ENCODE measurements around the gene QARS1. TPM values are rescaled to one million over a fixed set of nuclear protein-coding genes. Genes with fewer than 3 reads are reported as not detected.

QARS1 gene
- total RNA-seq, 2 experiments from 2014 or later = 240 to 342 TPM

DNA sequence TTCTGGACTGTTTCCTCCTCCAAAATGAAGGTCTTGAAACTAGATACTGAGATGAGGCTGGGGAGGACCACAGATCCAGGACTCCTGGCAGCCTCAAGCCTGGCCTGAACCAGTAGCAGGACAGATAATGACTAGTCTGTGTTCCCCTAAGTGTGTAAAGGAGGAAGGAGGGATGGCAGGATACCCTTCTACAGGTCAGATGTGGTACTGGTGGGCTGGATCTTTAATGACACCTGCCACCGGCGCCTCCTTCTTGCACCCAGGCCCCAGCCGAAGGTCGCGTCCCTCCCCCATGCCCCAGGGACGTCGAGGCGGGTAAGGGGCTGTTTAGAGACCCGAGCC, 15.5 kb upstream of the QARS1 start:
- Mint-ChIP-seq H3K4me1 (peaks cover 19% of the 10 kb centered on the region), H3K27me3 (no peaks in the 10 kb centered on the region), H3K9me3 (ENCODE audit: low read depth) (no peaks in the 10 kb centered on the region), H3K36me3 (ENCODE audit: low read depth) (peaks cover 26% of the 10 kb centered on the region), H3K4me3 (peak overlapping the region; percentile 87), H3K27ac (peak overlapping the region; percentile 88)
- ChIA-PET POLR2A (interaction anchor here (0.6 to 1.5 kb wide), 2 partner anchors 26 to 69 kb away, joined by 16 to 22 read pairs; partner anchors contain the start of gene QRICH1), CTCF (interaction anchor here (1.0 to 3.3 kb wide), 5 partner anchors 14 to 98 kb away, joined by 3 to 26 read pairs (median 4); partner anchors contain the start of genes NDUFAF3 and QRICH1)
- DNase-seq = no peak
- ATAC-seq = no peak
- intact Hi-C loops (cut with DNase I, micrococcal nuclease) = loop anchor here (1.0 to 5.0 kb wide), 13 partner anchors 15 to 818 kb away; partner anchors contain the start of genes QARS1 (in 2 of the 2), QRICH1 (in 2 of the 2), APEH (in 1 of the 2) and C3orf62 (in 1 of the 2)

DNA sequence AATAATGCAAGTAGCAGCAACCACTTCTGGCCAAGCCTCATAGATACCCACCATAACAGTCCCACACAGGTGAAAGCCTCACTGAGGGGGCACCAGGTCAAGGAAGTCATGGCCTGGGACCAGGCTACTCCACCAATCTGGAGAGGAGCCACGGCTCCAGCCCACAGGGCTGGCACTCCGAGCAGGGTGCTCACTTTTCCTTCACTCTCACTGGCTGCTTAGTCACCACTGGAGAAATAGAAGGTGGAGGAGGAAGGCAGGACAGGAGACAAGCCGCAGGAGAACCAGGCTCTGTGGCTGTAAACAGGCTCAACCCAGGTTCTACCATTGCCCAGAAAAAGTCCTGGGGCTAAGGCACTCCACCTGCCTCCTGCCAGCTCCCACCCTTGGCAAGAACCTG, 14.9 kb upstream of the QARS1 start:
- Mint-ChIP-seq H3K27me3 (no peaks in the 10 kb centered on the region), H3K4me3 (peak overlapping the region; percentile 87), H3K9me3 (ENCODE audit: low read depth) (no peaks in the 10 kb centered on the region), H3K36me3 (ENCODE audit: low read depth) (peaks cover 27% of the 10 kb centered on the region), H3K27ac (no peak overlapping the region), H3K4me1 (peaks cover 19% of the 10 kb centered on the region)
- DNase-seq (no peak), ATAC-seq (no peak)
- ChIA-PET POLR2A (no interaction called here), CTCF (interaction anchor here (1.1 to 3.3 kb wide), 3 partner anchors 14 to 98 kb away, joined by 3 to 26 read pairs (median 7); partner anchors contain the start of genes NDUFAF3 and QRICH1)
- intact Hi-C loops (cut with DNase I, micrococcal nuclease) = no loop called here

DNA sequence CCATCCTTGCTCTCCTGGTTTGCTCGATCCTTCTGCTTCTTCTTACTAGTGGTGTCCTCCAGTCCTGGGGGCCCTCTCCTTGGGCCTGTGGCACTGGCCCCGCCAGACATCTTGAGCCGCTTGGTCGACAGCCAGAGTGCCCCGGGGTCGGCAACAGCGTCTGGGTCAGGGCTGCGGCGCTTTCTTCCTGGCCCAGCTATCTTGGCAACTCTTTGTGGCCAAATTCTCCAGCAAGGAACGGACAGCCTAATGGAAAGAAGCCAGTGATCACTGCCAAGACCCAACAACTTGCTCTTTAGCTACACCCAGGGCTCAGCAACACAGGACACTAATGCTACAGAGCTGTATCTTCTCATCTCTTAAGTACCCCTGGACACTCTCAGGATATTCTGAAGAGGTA, 14.5 kb upstream of the QARS1 start:
- Mint-ChIP-seq H3K9me3 (ENCODE audit: low read depth) (no peaks in the 10 kb centered on the region), H3K36me3 (ENCODE audit: low read depth) (peaks cover 28% of the 10 kb centered on the region), H3K27me3 (no peaks in the 10 kb centered on the region), H3K27ac (no peak overlapping the region), H3K4me3 (peak overlapping the region; percentile 87), H3K4me1 (peaks cover 19% of the 10 kb centered on the region)
- no peak for DNase-seq
- ChIA-PET POLR2A (interaction anchor here (0.7 kb wide), 1 partner anchor 16 kb away, joined by 4 read pairs; no protein-coding TSS in a partner anchor), CTCF (interaction anchor here (1.1 to 3.3 kb wide), 3 partner anchors 13 to 97 kb away, joined by 3 to 26 read pairs (median 7); partner anchors contain the start of genes NDUFAF3 and QRICH1)
- no peak for ATAC-seq
- intact Hi-C loops (cut with DNase I, micrococcal nuclease) = no loop called here

DNA sequence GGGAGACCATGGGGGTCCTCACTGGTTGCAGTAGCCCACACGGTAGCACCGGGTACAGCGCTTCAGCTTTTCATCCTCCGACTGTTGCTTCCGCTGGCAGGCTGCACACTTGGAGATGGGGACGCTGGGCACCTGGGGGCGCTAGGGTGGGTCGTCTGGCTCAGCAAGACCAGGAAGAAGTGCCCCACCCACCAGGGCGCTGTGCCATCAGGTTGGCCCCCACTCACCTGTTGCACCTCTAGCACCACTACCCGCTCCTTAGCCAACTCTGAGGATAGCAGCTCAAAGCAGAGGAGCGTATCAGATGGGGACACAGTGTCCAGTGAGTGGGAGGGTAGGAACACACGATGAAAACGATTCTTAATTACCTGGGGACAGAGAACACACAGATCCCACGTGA, 7.7 kb upstream of the QARS1 start:
- intact Hi-C loops (cut with DNase I, micrococcal nuclease) = no loop called here
- Mint-ChIP-seq H3K27me3 (no peaks in the 10 kb centered on the region), H3K27ac (no peak overlapping the region), H3K4me1 (no peaks in the 10 kb centered on the region), H3K4me3 (no peak overlapping the region), H3K36me3 (ENCODE audit: low read depth) (peaks cover 33% of the 10 kb centered on the region), H3K9me3 (ENCODE audit: low read depth) (no peaks in the 10 kb centered on the region)
- DNase-seq = no peak
- POLR2A ChIA-PET = no interaction called here
- CTCF ChIA-PET = interaction anchor here (0.6 kb wide), 1 partner anchor 19 kb away, joined by 3 read pairs; the partner anchor contains the start of gene QRICH1
- no peak for ATAC-seq

DNA sequence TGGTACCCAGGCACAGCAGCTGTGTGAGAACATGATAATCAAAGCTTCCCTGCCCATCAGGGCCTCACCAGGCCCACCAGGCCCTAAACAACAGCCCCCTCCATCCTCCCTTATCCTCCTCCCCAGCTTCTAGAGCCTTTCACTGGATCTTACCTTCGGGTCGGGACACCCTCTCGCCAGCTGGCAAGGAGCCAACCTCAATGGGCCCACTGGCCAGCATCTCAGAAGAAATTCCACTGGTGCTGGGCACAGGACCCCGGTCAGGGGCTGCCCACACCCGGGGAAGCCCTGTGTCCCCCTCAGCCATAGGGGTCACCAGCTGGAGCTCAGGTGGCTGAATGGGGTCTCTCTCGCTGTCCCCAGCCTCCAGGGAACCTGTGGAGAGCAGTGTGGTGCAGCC, 6.8 kb upstream of the QARS1 start:
- Mint-ChIP-seq H3K4me3 (no peak overlapping the region), H3K36me3 (ENCODE audit: low read depth) (peaks cover 31% of the 10 kb centered on the region), H3K27me3 (no peaks in the 10 kb centered on the region), H3K4me1 (no peaks in the 10 kb centered on the region), H3K27ac (no peak overlapping the region), H3K9me3 (ENCODE audit: low read depth) (no peaks in the 10 kb centered on the region)
- ATAC-seq (no peak), DNase-seq (no peak)
- intact Hi-C loops (cut with DNase I, micrococcal nuclease) = no loop called here
- CTCF ChIA-PET = interaction anchor here (0.6 to 0.8 kb wide), 2 partner anchors 15 to 18 kb away, joined by 3 read pairs; partner anchors contain the start of gene QRICH1
- POLR2A ChIA-PET = interaction anchor here (0.6 kb wide), 1 partner anchor 274 kb away, joined by 3 read pairs; no protein-coding TSS in a partner anchor

DNA sequence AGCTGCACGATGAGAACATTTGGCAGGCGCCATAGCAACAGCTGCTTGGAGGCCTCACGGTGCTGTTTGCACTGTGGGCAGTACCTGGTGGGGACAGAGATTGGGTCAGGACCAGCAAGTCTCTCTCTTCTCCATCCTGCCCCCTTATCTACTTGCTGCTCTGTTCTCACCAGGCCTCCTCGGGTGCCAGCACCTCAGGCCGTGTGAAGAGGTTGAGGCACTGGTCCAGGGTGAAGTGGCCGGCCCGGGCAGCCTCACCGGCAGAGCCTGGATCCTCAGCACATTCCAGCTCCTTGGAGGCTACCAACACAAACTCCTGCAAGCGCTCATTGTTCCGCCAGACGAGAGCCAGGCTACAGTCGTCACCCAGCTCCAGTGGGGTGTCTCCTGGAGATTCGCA, 6.2 kb upstream of the QARS1 start:
- ChIA-PET POLR2A (interaction anchor here (0.6 kb wide), 1 partner anchor 274 kb away, joined by 3 read pairs; no protein-coding TSS in a partner anchor), CTCF (interaction anchor here (0.8 kb wide), 1 partner anchor 15 kb away, joined by 3 read pairs; no protein-coding TSS in a partner anchor)
- ATAC-seq (no peak), DNase-seq (no peak)
- Mint-ChIP-seq H3K9me3 (ENCODE audit: low read depth) (no peaks in the 10 kb centered on the region), H3K36me3 (ENCODE audit: low read depth) (peaks cover 26% of the 10 kb centered on the region), H3K27me3 (no peaks in the 10 kb centered on the region), H3K4me1 (peaks cover 1% of the 10 kb centered on the region), H3K27ac (no peak overlapping the region), H3K4me3 (no peak overlapping the region)
- intact Hi-C loops (cut with DNase I, micrococcal nuclease) = no loop called here

DNA sequence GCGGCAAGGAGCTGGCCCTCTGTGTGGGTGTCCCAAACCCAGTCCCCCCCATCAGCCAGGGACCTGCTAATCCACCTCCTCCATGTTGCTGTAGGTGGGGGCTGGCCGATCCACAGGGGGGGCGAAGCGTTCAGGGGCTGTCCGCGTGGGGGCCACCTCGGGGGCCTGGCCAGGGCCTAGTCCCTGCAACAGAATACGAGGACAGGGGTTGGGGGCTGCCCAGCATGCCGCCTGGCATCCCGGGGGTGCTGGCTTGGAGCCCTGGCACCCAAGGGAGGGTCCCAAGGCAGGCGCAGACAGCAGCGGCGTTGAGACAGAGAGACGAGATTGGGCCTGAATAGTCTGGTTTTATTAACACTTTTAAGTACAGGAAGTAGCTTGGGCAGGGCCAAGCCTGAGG, 3.8 kb upstream of the QARS1 start:
- H3K27me3 Mint-ChIP-seq = no peaks in the 10 kb centered on the region
- H3K27ac Mint-ChIP-seq = no peak overlapping the region
- H3K36me3 Mint-ChIP-seq (ENCODE audit: low read depth) = peaks cover 15% of the 10 kb centered on the region
- POLR2A ChIA-PET = interaction anchor here (0.6 to 1.1 kb wide), 2 partner anchors 12 to 17 kb away, joined by 4 to 12 read pairs; partner anchors contain the start of gene USP19
- DNase-seq (no peak), ATAC-seq (no peak)
- no peaks in the 10 kb centered on the region for H3K9me3 Mint-ChIP-seq (ENCODE audit: low read depth)
- intact Hi-C loops (cut with DNase I, micrococcal nuclease) = no loop called here
- CTCF ChIA-PET = interaction anchor here (0.7 kb wide), 1 partner anchor 481 kb away, joined by 4 read pairs; no protein-coding TSS in a partner anchor
- H3K4me3 Mint-ChIP-seq = no peak overlapping the region
- H3K4me1 Mint-ChIP-seq = peaks cover 19% of the 10 kb centered on the region

DNA sequence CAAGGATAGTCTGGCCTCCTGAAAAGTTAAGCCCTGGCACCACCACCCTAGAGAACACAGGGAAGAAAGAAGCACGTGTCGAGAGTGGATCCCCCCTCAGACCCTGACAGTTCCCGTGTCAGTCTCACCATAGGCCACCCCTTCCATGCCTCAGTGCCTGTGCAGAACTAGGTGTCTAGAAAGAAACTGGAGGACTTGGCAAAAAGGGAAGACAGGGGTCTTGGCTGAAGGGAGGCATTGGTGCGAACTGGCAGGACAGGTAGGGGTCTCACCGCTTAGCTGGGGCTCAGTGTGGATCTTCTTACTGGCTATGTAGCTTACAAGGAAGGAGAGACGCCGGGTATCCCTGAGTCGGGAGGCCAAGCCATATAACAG, 518 bp downstream of the QARS1 start:
- intact Hi-C loops (cut with DNase I, micrococcal nuclease) = loop anchor here (1.0 to 2.0 kb wide), 7 partner anchors 10 to 366 kb away; partner anchors contain the start of genes QRICH1 (in 2 of the 2), USP19 (in 2 of the 2), CCDC71 (in 1 of the 2) and DAG1 (in 1 of the 2)
- no peak for ATAC-seq
- ChIA-PET POLR2A (no interaction called here), CTCF (interaction anchor here (0.6 to 1.8 kb wide), 3 partner anchors 10 to 1524 kb away, joined by 3 to 13 read pairs (median 3); partner anchors contain the start of gene QRICH1)
- H3K4me3 Mint-ChIP-seq = peak overlapping the region; percentile 96
- DNase-seq = no peak
- peaks cover 21% of the 10 kb centered on the region for H3K4me1 Mint-ChIP-seq
- H3K27ac Mint-ChIP-seq = peak overlapping the region; percentile 96
- H3K27me3 Mint-ChIP-seq = no peaks in the 10 kb centered on the region
- peaks cover 25% of the 10 kb centered on the region for H3K36me3 Mint-ChIP-seq (ENCODE audit: low read depth)
- no peaks in the 10 kb centered on the region for H3K9me3 Mint-ChIP-seq (ENCODE audit: low read depth)

DNA sequence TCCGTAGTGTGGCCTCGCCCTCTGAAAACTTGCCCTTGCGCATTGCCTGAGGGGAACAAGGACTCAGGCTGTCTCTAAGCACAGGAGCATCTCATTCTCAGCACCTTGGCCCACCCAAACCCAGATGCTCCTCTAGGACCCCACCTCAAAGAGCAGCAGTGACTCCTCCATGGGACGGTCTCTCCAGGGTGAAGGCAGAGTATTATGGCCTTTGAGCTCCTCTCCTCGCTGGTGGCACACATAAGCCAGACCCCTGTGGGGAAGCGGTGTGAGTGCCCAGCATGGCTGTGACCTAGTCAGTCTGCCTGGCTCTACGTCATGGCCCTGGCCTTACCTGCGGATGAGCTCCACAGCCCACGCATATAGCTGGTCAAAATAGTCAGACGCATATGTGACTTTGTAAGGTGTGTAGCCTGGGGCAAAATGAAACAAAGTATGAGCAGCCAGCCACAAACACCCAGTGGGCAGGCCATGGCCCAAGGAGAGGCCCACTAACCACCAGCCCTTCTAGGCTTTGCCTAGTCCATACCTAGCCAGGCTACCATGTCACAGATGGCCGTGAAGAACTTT, 4.4 kb downstream of the QARS1 start:
- Mint-ChIP-seq H3K4me1 (peaks cover 17% of the 10 kb centered on the region), H3K36me3 (ENCODE audit: low read depth) (peaks cover 35% of the 10 kb centered on the region), H3K27me3 (no peaks in the 10 kb centered on the region), H3K4me3 (no peak overlapping the region), H3K27ac (no peak overlapping the region), H3K9me3 (ENCODE audit: low read depth) (no peaks in the 10 kb centered on the region)
- ChIA-PET CTCF (interaction anchor here (0.7 kb wide), 1 partner anchor 111 kb away, joined by 3 read pairs; no protein-coding TSS in a partner anchor), POLR2A (no interaction called here)
- DNase-seq = no peak
- no peak for ATAC-seq
- intact Hi-C loops (cut with DNase I, micrococcal nuclease) = no loop called here

DNA sequence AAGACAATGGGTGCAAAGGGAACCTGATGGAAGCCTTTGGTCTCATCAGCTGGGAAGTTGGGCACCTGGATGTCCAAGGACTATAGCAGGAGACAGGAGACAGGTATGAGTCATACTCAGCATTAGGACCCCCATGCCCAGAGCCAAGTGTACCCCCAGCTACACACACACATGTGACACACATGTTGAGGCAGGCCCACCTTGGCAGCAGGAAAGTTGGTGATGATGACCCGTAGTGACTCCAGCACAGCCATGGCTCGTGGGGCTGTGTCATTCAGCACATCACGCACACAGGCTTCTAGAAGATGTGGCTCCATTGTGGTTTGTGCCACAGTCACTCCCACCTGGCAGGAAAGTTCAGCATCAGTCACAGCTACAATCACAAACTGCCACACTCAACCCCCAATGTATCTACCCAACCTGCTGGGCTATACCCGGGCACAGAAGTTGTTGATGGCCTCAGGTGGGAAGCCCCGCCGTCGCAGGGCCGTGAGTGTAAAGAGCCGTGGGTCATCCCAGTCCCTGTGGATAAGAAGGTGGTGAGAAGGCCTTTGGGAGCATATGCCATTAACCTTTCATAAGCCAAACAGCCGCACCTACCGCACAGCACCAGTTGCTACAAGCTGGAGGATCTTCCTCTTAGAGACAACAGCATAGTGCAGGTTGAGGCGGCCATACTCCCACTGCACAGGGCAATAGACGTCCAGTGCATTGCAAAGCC, 5.5 kb downstream of the QARS1 start:
- H3K27ac Mint-ChIP-seq = no peak overlapping the region

DNA sequence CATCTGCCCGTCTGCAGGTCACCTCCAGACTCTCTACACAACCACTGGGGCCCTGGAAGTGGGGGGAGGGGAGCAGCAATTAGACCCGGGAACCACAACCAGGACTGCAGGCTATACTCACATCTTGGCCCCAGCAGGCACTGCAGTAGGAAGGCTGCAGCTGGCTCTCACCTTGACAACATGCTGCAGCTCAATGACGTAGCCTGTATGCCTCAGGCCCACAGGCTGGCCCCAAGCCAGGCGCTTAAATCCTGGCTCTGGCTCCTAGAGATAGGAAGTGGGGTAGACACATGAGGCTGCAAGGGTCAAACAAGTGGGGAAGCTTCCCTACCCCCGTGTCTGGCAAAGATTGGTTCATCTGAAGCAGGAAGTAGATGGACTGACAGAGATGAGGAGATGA, 6.1 kb downstream of the QARS1 start:
- ATAC-seq = no peak
- H3K27me3 Mint-ChIP-seq = no peaks in the 10 kb centered on the region
- H3K4me1 Mint-ChIP-seq = peaks cover 10% of the 10 kb centered on the region
- intact Hi-C loops (cut with DNase I, micrococcal nuclease) = loop anchor here in 1 of 2 experiments (10.0 kb wide), 1 partner anchor 184 kb away; the partner anchor contains the start of gene ARIH2
- ChIA-PET POLR2A (no interaction called here), CTCF (no interaction called here)
- H3K36me3 Mint-ChIP-seq (ENCODE audit: low read depth) = peaks cover 34% of the 10 kb centered on the region
- no peaks in the 10 kb centered on the region for H3K9me3 Mint-ChIP-seq (ENCODE audit: low read depth)
- DNase-seq = no peak
- no peak overlapping the region for H3K4me3 Mint-ChIP-seq
- H3K27ac Mint-ChIP-seq = no peak overlapping the region

More for the DNA sequence above, 5.5 kb downstream of the QARS1 start:
- ChIA-PET CTCF (no interaction called here), POLR2A (no interaction called here)
- Mint-ChIP-seq H3K4me1 (peaks cover 16% of the 10 kb centered on the region), H3K9me3 (ENCODE audit: low read depth) (no peaks in the 10 kb centered on the region), H3K4me3 (no peak overlapping the region), H3K36me3 (ENCODE audit: low read depth) (peaks cover 35% of the 10 kb centered on the region), H3K27me3 (no peaks in the 10 kb centered on the region)
- ATAC-seq (no peak), DNase-seq (no peak)
- intact Hi-C loops (cut with DNase I, micrococcal nuclease) = loop anchor here in 1 of 2 experiments (10.0 kb wide), 1 partner anchor 184 kb away; the partner anchor contains the start of gene ARIH2
